ENCODE measurements around the gene PEAK1. TPM values are rescaled to one million over a fixed set of nuclear protein-coding genes. Genes with fewer than 3 reads are reported as not detected.

Gene PEAK1
- total and polyA plus RNA-seq, 5 experiments from 2014 or later = 1.0 to 23.0 (median 2.8) TPM

- no peak for ATAC-seq
- H3K27ac Mint-ChIP-seq = peak overlapping the region in 1 of 10 donors; percentile 5
- POLR2A ChIA-PET = no interaction called here
- no peak for DNase-seq
- H3K36me3 Mint-ChIP-seq = peaks cover 0 to 5% (median 0%) of the 10 kb centered on the region in 3 donors
- no peak overlapping the region for H3K4me3 Mint-ChIP-seq
- H3K9me3 Mint-ChIP-seq = peaks cover 0 to 1% (median 0%) of the 10 kb centered on the region in 9 donors
- no peaks in the 10 kb centered on the region for H3K27me3 Mint-ChIP-seq
- peaks cover 0 to 8% (median 4%) of the 10 kb centered on the region in 4 donors for H3K4me1 Mint-ChIP-seq
These were observed 50.7 kb downstream of the PEAK1 start for GRCh38 chr15:77369168-77369567.

GRCh38 chr15:77367631-77368030, 52.3 kb downstream of the PEAK1 start:
- Mint-ChIP-seq H3K27me3 (no peaks in the 10 kb centered on the region), H3K9me3 (peaks cover 0 to 2% (median 0%) of the 10 kb centered on the region in 9 donors), H3K4me3 (no peak overlapping the region), H3K4me1 (peaks cover 0 to 6% (median 4%) of the 10 kb centered on the region in 4 donors), H3K36me3 (peaks cover 0 to 10% (median 6%) of the 10 kb centered on the region in 3 donors), H3K27ac (no peak overlapping the region)
- POLR2A ChIA-PET = no interaction called here
- DNase-seq (no peak), ATAC-seq (no peak)

- H3K27ac Mint-ChIP-seq = no peak overlapping the region
These were observed 58.4 kb downstream of the PEAK1 start for GRCh38 chr15:77361456-77361855.

DNA sequence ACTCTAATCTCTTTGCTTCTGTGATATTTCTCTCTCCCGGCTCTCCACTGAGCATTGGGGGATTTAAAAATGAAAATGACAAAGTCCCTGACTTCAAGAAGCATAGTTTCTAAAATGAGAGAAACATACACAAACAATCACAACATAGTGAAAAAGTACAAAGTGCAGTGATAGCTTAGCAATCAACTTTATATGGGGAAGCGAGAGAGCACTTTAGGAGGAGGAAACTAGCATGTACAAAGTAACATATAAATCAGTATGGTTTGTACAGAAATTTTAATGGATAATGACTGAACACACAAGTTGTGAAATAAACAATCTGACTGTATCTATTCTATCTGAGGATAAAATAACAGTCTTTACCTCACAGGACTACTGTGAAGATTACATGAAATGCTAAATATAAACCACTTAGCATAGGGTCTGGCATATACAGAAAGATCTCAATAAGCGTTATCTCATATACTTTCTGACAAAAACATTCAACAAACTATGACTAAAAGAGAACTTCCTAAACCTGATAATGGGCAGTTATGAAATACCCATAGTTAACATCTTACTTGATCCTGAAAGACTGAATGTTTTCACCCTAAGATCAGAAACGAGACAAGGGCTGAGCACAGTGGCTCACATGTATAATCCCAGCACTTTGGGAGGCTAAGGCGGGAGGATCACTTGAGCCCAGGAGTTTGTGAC, 61.2 kb downstream of the PEAK1 start:
- peaks cover 0 to 3% (median 0%) of the 10 kb centered on the region in 4 donors for H3K4me1 Mint-ChIP-seq
- peaks cover 0 to 12% (median 10%) of the 10 kb centered on the region in 3 donors for H3K36me3 Mint-ChIP-seq
- ATAC-seq (no peak), DNase-seq (no peak)
- no peaks in the 10 kb centered on the region for H3K27me3 Mint-ChIP-seq
- H3K27ac Mint-ChIP-seq = no peak overlapping the region
- POLR2A ChIA-PET = no interaction called here
- no peak overlapping the region for H3K4me3 Mint-ChIP-seq
- peaks cover 0 to 2% (median 0%) of the 10 kb centered on the region in 9 donors for H3K9me3 Mint-ChIP-seq

More at GRCh38 chr15:77361456-77361855, 58.4 kb downstream of the PEAK1 start:
- H3K4me1 Mint-ChIP-seq = peaks cover 0 to 3% (median 0%) of the 10 kb centered on the region in 4 donors
- peaks cover 0 to 14% (median 13%) of the 10 kb centered on the region in 3 donors for H3K36me3 Mint-ChIP-seq
- no peak for DNase-seq
- no peaks in the 10 kb centered on the region for H3K27me3 Mint-ChIP-seq
- no peak overlapping the region for H3K4me3 Mint-ChIP-seq
- peaks cover 0 to 2% (median 0%) of the 10 kb centered on the region in 9 donors for H3K9me3 Mint-ChIP-seq
- POLR2A ChIA-PET = no interaction called here
- no peak for ATAC-seq

GRCh38 chr15:77356305-77356704, 63.6 kb downstream of the PEAK1 start:
- DNase-seq (no peak), ATAC-seq (no peak)
- Mint-ChIP-seq H3K4me3 (no peak overlapping the region), H3K27ac (no peak overlapping the region), H3K36me3 (peaks cover 0 to 6% (median 3%) of the 10 kb centered on the region in 3 donors), H3K27me3 (no peaks in the 10 kb centered on the region), H3K4me1 (peaks cover 0 to 3% (median 0%) of the 10 kb centered on the region in 4 donors), H3K9me3 (no peaks in the 10 kb centered on the region)
- POLR2A ChIA-PET = no interaction called here

DNA sequence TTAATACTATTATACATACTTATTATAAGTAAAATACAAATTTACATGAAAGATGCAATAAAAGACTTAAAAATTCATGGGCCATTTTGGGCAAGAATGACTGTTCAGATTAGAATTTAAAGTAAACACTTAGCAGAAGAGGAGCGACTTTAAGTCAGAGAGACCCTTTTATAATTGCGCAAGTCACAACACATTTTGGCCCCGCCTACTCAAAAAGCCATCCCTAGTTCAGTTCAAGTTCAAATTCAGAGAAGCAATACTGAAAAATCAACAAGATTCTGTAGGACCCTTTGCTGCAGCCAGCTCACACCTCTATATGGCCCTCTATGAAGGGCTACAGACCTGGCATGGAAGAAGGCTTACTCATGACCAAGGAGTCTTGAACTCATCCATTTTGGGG, 64.6 kb downstream of the PEAK1 start:
- Mint-ChIP-seq H3K4me3 (no peak overlapping the region), H3K9me3 (no peaks in the 10 kb centered on the region), H3K4me1 (peaks cover 0 to 3% (median 0%) of the 10 kb centered on the region in 4 donors), H3K27me3 (no peaks in the 10 kb centered on the region), H3K36me3 (no peaks in the 10 kb centered on the region), H3K27ac (no peak overlapping the region)
- DNase-seq (no peak), ATAC-seq (no peak)
- POLR2A ChIA-PET = no interaction called here

GRCh38 chr15:77354063-77354462, 65.8 kb downstream of the PEAK1 start:
- peak overlapping the region in 1 of 10 donors; percentile 18 for H3K27ac Mint-ChIP-seq
- peaks cover 0 to 3% (median 0%) of the 10 kb centered on the region in 4 donors for H3K4me1 Mint-ChIP-seq
- no peak for ATAC-seq
- H3K4me3 Mint-ChIP-seq = no peak overlapping the region
- no peak for DNase-seq
- no peaks in the 10 kb centered on the region for H3K36me3 Mint-ChIP-seq
- POLR2A ChIA-PET = no interaction called here
- H3K9me3 Mint-ChIP-seq = no peaks in the 10 kb centered on the region
- H3K27me3 Mint-ChIP-seq = no peaks in the 10 kb centered on the region

DNA sequence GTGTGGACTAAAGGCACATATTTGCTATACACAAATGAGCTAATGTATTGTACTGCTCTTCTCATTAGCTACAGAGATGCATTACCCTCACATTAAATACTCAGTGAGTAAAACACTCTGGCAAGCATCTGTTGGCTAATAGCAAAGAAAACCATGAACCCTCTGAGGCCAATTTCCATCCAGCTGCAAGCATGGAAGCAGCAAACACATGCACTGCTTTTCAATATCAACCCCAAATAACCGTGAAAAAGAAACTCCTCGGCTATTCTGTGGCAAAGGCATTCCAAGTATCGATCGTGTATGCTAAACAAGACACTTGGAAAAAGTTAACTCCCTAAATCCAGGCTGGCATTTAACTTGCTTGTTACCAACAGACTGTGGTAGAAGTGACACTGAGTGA, 67.0 kb downstream of the PEAK1 start:
- Mint-ChIP-seq H3K36me3 (no peaks in the 10 kb centered on the region), H3K9me3 (no peaks in the 10 kb centered on the region), H3K27me3 (no peaks in the 10 kb centered on the region), H3K4me3 (no peak overlapping the region), H3K4me1 (peaks cover 0 to 3% (median 0%) of the 10 kb centered on the region in 4 donors), H3K27ac (peak overlapping the region in 2 of 10 donors; percentile 12 to 63)
- ATAC-seq (no peak), DNase-seq (no peak)
- POLR2A ChIA-PET = no interaction called here

- no peak for ATAC-seq
- H3K27ac Mint-ChIP-seq = no peak overlapping the region
- H3K9me3 Mint-ChIP-seq = no peaks in the 10 kb centered on the region
- H3K36me3 Mint-ChIP-seq = peaks cover 0 to 5% (median 0%) of the 10 kb centered on the region in 3 donors
- no peak for DNase-seq
- peaks cover 0 to 12% (median 4%) of the 10 kb centered on the region in 4 donors for H3K4me1 Mint-ChIP-seq
- no peak overlapping the region for H3K4me3 Mint-ChIP-seq
- POLR2A ChIA-PET = no interaction called here
- no peaks in the 10 kb centered on the region for H3K27me3 Mint-ChIP-seq
These were observed 69.1 kb downstream of the PEAK1 start for GRCh38 chr15:77350792-77351191.

- no peak for ATAC-seq
- Mint-ChIP-seq H3K4me3 (no peak overlapping the region), H3K27ac (no peak overlapping the region), H3K36me3 (peaks cover 0 to 13% (median 0%) of the 10 kb centered on the region in 3 donors), H3K9me3 (peaks cover 0 to 2% (median 0%) of the 10 kb centered on the region in 9 donors), H3K4me1 (peaks cover 0 to 12% (median 4%) of the 10 kb centered on the region in 4 donors), H3K27me3 (no peaks in the 10 kb centered on the region)
- POLR2A ChIA-PET = no interaction called here
- DNase-seq = no peak
These were observed 70.2 kb downstream of the PEAK1 start for GRCh38 chr15:77349666-77350065.

- POLR2A ChIA-PET = no interaction called here
- peaks cover 0 to 9% (median 4%) of the 10 kb centered on the region in 4 donors for H3K4me1 Mint-ChIP-seq
These were observed 71.4 kb downstream of the PEAK1 start for GRCh38 chr15:77348511-77348910.

DNA sequence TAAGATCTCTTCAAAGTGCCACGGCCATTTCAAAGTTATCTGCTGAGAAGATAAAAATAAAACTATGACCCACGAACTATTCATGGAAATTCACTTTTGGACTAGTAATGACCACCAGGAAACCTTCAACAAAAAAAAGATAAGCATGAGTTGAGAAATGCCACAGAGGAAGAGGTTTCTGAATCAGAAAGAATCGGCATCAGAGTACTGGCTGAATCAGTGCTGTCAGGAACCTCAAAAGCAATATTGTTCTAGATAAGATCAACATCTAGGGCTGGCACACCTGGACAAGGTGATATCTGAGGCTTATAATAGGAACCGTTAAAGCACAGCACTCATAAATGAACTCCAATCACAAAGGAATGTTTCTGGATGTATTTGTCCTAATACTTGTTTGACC, 72.7 kb downstream of the PEAK1 start:
- no peak overlapping the region for H3K4me3 Mint-ChIP-seq
- ATAC-seq (no peak), DNase-seq (no peak)
- peaks cover 0 to 17% (median 5%) of the 10 kb centered on the region in 3 donors for H3K36me3 Mint-ChIP-seq
- H3K27me3 Mint-ChIP-seq = no peaks in the 10 kb centered on the region
- peak overlapping the region in 1 of 10 donors; percentile 33 for H3K27ac Mint-ChIP-seq
- POLR2A ChIA-PET = no interaction called here
- peaks cover 0 to 9% (median 4%) of the 10 kb centered on the region in 4 donors for H3K4me1 Mint-ChIP-seq
- peaks cover 0 to 10% (median 1%) of the 10 kb centered on the region in 9 donors for H3K9me3 Mint-ChIP-seq

More at GRCh38 chr15:77348511-77348910, 71.4 kb downstream of the PEAK1 start:
- Mint-ChIP-seq H3K4me3 (no peak overlapping the region), H3K27ac (no peak overlapping the region), H3K27me3 (no peaks in the 10 kb centered on the region), H3K36me3 (peaks cover 0 to 14% (median 0%) of the 10 kb centered on the region in 3 donors), H3K9me3 (peaks cover 0 to 2% (median 0%) of the 10 kb centered on the region in 9 donors)
- DNase-seq = no peak
- no peak for ATAC-seq

DNA sequence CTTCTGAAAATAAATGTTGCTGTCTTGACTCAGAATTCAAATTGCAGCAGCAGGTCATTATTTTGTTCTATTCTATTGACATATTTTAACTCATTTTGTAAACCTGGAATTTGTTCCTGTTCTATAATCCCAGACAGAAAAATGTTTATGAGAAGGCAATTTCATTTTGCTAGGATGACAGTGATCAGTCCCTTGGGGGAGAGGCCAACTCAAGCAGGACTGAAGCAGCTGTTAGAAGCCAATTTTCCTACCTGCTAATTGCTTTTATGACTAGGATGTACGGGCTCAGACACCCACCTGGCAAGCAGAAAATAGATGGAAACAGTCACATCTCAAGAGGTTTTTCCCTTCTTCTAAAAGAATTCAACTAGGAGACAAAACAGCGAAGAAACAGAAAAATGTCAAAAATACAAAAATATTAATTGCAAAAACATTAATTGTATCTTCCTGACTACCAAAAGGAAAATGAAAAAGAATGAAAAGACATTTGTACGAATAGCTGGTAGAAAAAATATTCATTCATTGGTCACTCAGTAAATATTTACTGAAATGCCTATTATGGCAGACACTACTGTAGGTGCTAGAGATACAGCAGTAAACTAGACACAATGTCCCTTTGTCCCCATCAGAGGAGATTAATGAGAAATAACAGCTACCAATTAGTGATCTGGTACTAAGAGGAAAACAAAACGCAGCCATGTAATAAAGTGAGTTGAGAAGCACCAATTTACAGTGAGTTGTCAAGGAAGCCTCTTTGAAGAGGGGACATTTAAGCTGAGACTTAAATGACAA, 73.5 kb downstream of the PEAK1 start:
- DNase-seq = no peak
- POLR2A ChIA-PET = no interaction called here
- ATAC-seq = no peak
- Mint-ChIP-seq H3K27me3 (no peaks in the 10 kb centered on the region), H3K36me3 (peaks cover 2 to 21% (median 12%) of the 10 kb centered on the region in 3 donors), H3K4me3 (no peak overlapping the region), H3K27ac (peak overlapping the region in 1 of 10 donors; percentile 33), H3K4me1 (peaks cover 0 to 9% (median 4%) of the 10 kb centered on the region in 4 donors), H3K9me3 (peaks cover 0 to 16% (median 7%) of the 10 kb centered on the region in 9 donors)

All from naive thymus-derived CD8-positive, alpha-beta T cell (primary cell).